Hepatic stellate cell (primary cell): ENCODE results near the gene PCYT2.

ENCODE experiments used
- DNase-seq: peaks from one replicate; pipeline ENCODE4 v3.0.0; 2011; ENCODE audit warnings: low spot score

PCYT2 gene

GRCh38 chr17:81912441-81913309, 1.5 kb upstream of the PCYT2 start:
- no peak for DNase-seq

GRCh38 chr17:81911969-81912368, 770 bp upstream of the PCYT2 start:
- no peak for DNase-seq

- DNase-seq, result peak; percentile 64
Measured at GRCh38 chr17:81910840-81911276, 341 bp downstream of the PCYT2 start.

- peak; percentile 47 for DNase-seq
Measured at GRCh38 chr17:81909966-81910839, 996 bp downstream of the PCYT2 start.

GRCh38 chr17:81909231-81909630, 2.0 kb downstream of the PCYT2 start:
- DNase-seq, result no peak

- no peak for DNase-seq
Measured at GRCh38 chr17:81908793-81909192, 2.4 kb downstream of the PCYT2 start.

GRCh38 chr17:81907219-81908145, 3.7 kb downstream of the PCYT2 start:
- no peak for DNase-seq

GRCh38 chr17:81906476-81907218, 4.6 kb downstream of the PCYT2 start:
- DNase-seq, result no peak

- DNase-seq, result no peak
Measured at GRCh38 chr17:81905993-81906392, 5.2 kb downstream of the PCYT2 start.

GRCh38 chr17:81905424-81905875, 5.7 kb downstream of the PCYT2 start:
- DNase-seq, result no peak

GRCh38 chr17:81904600-81905423, 6.4 kb downstream of the PCYT2 start:
- DNase-seq, result no peak

GRCh38 chr17:81903896-81904599, 7.2 kb downstream of the PCYT2 start:
- no peak for DNase-seq

GRCh38 chr17:81903415-81903831, 7.8 kb downstream of the PCYT2 start:
- no peak for DNase-seq

GRCh38 chr17:81902653-81903414, 8.4 kb downstream of the PCYT2 start:
- no peak for DNase-seq

- DNase-seq, result no peak
Measured at GRCh38 chr17:81902023-81902652, 9.1 kb downstream of the PCYT2 start, which contains the start of gene NPB. Gene NPB, plus strand, starts transcription at chr17:81902238. Its CDS starts 40 bp downstream, at chr17:81902278.

GRCh38 chr17:81901167-81902022, 9.8 kb downstream of the PCYT2 start:
- DNase-seq, result no peak

GRCh38 chr17:81900181-81900820, 10.9 kb downstream of the PCYT2 start:
- no peak for DNase-seq
